Measurements from ENCODE around the gene CER1.

- TF ChIP-seq CTCF (IDR thresholded peaks at IDR 0.05) (no peak), POLR2A (IDR thresholded peaks at IDR 0.05) (no peak)
These were observed 31.4 kb downstream of the CER1 start for GRCh38 chr9:14690948-14691730.

Measured in uterus (tissue), 2 donors.